Measurements from ENCODE around the gene HMGCS2.

The HMGCS2 gene

GRCh38 chr1:119738100-119738720 lies 30.5 kb downstream of the HMGCS2 start:
- Mint-ChIP-seq H3K4me3 (no peak overlapping the region), H3K36me3 (peaks cover 6 to 15% of the 10 kb centered on the region in 2 donors), H3K4me1 (peaks cover 0 to 4% of the 10 kb centered on the region in 2 donors), H3K27ac (no peak overlapping the region), H3K9me3 (no peaks in the 10 kb centered on the region), H3K27me3 (no peaks in the 10 kb centered on the region)
- no peak for ATAC-seq (replicated peaks)
- DNase-seq = no peak

GRCh38 chr1:119737040-119737682 lies 31.5 kb downstream of the HMGCS2 start:
- H3K4me3 Mint-ChIP-seq = no peak overlapping the region
- DNase-seq (no peak), ATAC-seq (replicated peaks) (no peak)
- peaks cover 0 to 4% of the 10 kb centered on the region in 2 donors for H3K4me1 Mint-ChIP-seq
- H3K9me3 Mint-ChIP-seq = no peaks in the 10 kb centered on the region
- H3K27ac Mint-ChIP-seq = no peak overlapping the region
- H3K27me3 Mint-ChIP-seq = no peaks in the 10 kb centered on the region
- H3K36me3 Mint-ChIP-seq = peaks cover 4 to 15% of the 10 kb centered on the region in 2 donors

GRCh38 chr1:119736649-119737039 lies 32.1 kb downstream of the HMGCS2 start:
- no peak overlapping the region for H3K4me3 Mint-ChIP-seq
- peaks cover 0 to 4% of the 10 kb centered on the region in 2 donors for H3K4me1 Mint-ChIP-seq
- no peak for DNase-seq
- no peaks in the 10 kb centered on the region for H3K27me3 Mint-ChIP-seq
- no peaks in the 10 kb centered on the region for H3K9me3 Mint-ChIP-seq
- H3K36me3 Mint-ChIP-seq = peaks cover 4 to 15% of the 10 kb centered on the region in 2 donors
- no peak overlapping the region for H3K27ac Mint-ChIP-seq
- ATAC-seq (replicated peaks) = no peak

- Mint-ChIP-seq H3K9me3 (no peaks in the 10 kb centered on the region), H3K4me3 (no peak overlapping the region), H3K36me3 (peaks cover 6 to 15% of the 10 kb centered on the region in 2 donors), H3K27ac (no peak overlapping the region), H3K27me3 (no peaks in the 10 kb centered on the region), H3K4me1 (peaks cover 0 to 4% of the 10 kb centered on the region in 2 donors)
- DNase-seq = no peak
- no peak for ATAC-seq (replicated peaks)
These were observed 33.5 kb downstream of the HMGCS2 start for GRCh38 chr1:119735217-119735616.

GRCh38 chr1:119733754-119734153 lies 35.0 kb downstream of the HMGCS2 start:
- H3K36me3 Mint-ChIP-seq = peaks cover 9 to 18% of the 10 kb centered on the region in 2 donors

GRCh38 chr1:119732465-119733168 lies 36.1 kb downstream of the HMGCS2 start:
- DNase-seq (no peak), ATAC-seq (replicated peaks) (no peak)
- Mint-ChIP-seq H3K36me3 (peaks cover 9 to 18% of the 10 kb centered on the region in 2 donors), H3K9me3 (no peaks in the 10 kb centered on the region), H3K27me3 (no peaks in the 10 kb centered on the region), H3K27ac (no peak overlapping the region), H3K4me1 (peaks cover 6 to 9% of the 10 kb centered on the region in 2 donors), H3K4me3 (no peak overlapping the region)

More at GRCh38 chr1:119733754-119734153, 35.0 kb downstream of the HMGCS2 start:
- no peaks in the 10 kb centered on the region for H3K27me3 Mint-ChIP-seq
- H3K9me3 Mint-ChIP-seq = no peaks in the 10 kb centered on the region
- H3K4me3 Mint-ChIP-seq = no peak overlapping the region
- ATAC-seq (replicated peaks) (no peak), DNase-seq (no peak)
- peaks cover 0 to 4% of the 10 kb centered on the region in 2 donors for H3K4me1 Mint-ChIP-seq
- H3K27ac Mint-ChIP-seq = no peak overlapping the region

GRCh38 chr1:119731741-119732430 lies 36.8 kb downstream of the HMGCS2 start:
- DNase-seq (no peak), ATAC-seq (replicated peaks) (no peak)
- Mint-ChIP-seq H3K36me3 (peaks cover 13 to 24% of the 10 kb centered on the region in 2 donors), H3K4me3 (no peak overlapping the region), H3K4me1 (peaks cover 6 to 12% of the 10 kb centered on the region in 2 donors), H3K27me3 (no peaks in the 10 kb centered on the region), H3K27ac (no peak overlapping the region), H3K9me3 (no peaks in the 10 kb centered on the region)

- no peaks in the 10 kb centered on the region for H3K27me3 Mint-ChIP-seq
- no peak overlapping the region for H3K4me3 Mint-ChIP-seq
- H3K9me3 Mint-ChIP-seq = no peaks in the 10 kb centered on the region
- peaks cover 6 to 12% of the 10 kb centered on the region in 2 donors for H3K4me1 Mint-ChIP-seq
- peaks cover 13 to 21% of the 10 kb centered on the region in 2 donors for H3K36me3 Mint-ChIP-seq
- no peak overlapping the region for H3K27ac Mint-ChIP-seq
- DNase-seq (no peak), ATAC-seq (replicated peaks) (no peak)
These were observed 37.6 kb downstream of the HMGCS2 start for GRCh38 chr1:119731060-119731459.

- no peak overlapping the region for H3K4me3 Mint-ChIP-seq
- no peaks in the 10 kb centered on the region for H3K9me3 Mint-ChIP-seq
- H3K27me3 Mint-ChIP-seq = no peaks in the 10 kb centered on the region
- peaks cover 9 to 10% of the 10 kb centered on the region in 2 donors for H3K36me3 Mint-ChIP-seq
- DNase-seq (no peak), ATAC-seq (replicated peaks) (no peak)
- H3K27ac Mint-ChIP-seq = no peak overlapping the region
- peaks cover 6 to 12% of the 10 kb centered on the region in 2 donors for H3K4me1 Mint-ChIP-seq
These were observed 39.7 kb downstream of the HMGCS2 start for GRCh38 chr1:119729044-119729443.

- H3K4me3 Mint-ChIP-seq = no peak overlapping the region
- H3K36me3 Mint-ChIP-seq = peaks cover 9 to 10% of the 10 kb centered on the region in 2 donors
- H3K27ac Mint-ChIP-seq = no peak overlapping the region
- ATAC-seq (replicated peaks) (peak; percentile 58 to 75), DNase-seq (no peak)
- no peaks in the 10 kb centered on the region for H3K27me3 Mint-ChIP-seq
- no peaks in the 10 kb centered on the region for H3K9me3 Mint-ChIP-seq
- H3K4me1 Mint-ChIP-seq = peaks cover 6 to 12% of the 10 kb centered on the region in 2 donors
These were observed 40.7 kb downstream of the HMGCS2 start for GRCh38 chr1:119727991-119728390.

- no peak overlapping the region for H3K27ac Mint-ChIP-seq
- no peak overlapping the region for H3K4me3 Mint-ChIP-seq
- peaks cover 8 to 10% of the 10 kb centered on the region in 2 donors for H3K36me3 Mint-ChIP-seq
- peaks cover 6 to 12% of the 10 kb centered on the region in 2 donors for H3K4me1 Mint-ChIP-seq
- no peak for ATAC-seq (replicated peaks)
- no peaks in the 10 kb centered on the region for H3K27me3 Mint-ChIP-seq
- H3K9me3 Mint-ChIP-seq = no peaks in the 10 kb centered on the region
- DNase-seq = no peak
These were observed 43.1 kb downstream of the HMGCS2 start for GRCh38 chr1:119725626-119726025.

- H3K4me1 Mint-ChIP-seq = peaks cover 6 to 12% of the 10 kb centered on the region in 2 donors
- peaks cover 4 to 7% of the 10 kb centered on the region in 2 donors for H3K36me3 Mint-ChIP-seq
- no peak overlapping the region for H3K27ac Mint-ChIP-seq
- H3K4me3 Mint-ChIP-seq = no peak overlapping the region
- H3K27me3 Mint-ChIP-seq = no peaks in the 10 kb centered on the region
- ATAC-seq (replicated peaks) (no peak), DNase-seq (no peak)
- H3K9me3 Mint-ChIP-seq = no peaks in the 10 kb centered on the region
These were observed 44.0 kb downstream of the HMGCS2 start for GRCh38 chr1:119724611-119725218.

GRCh38 chr1:119721896-119722295 lies 46.8 kb downstream of the HMGCS2 start:
- no peak overlapping the region for H3K4me3 Mint-ChIP-seq
- no peak for DNase-seq
- no peaks in the 10 kb centered on the region for H3K4me1 Mint-ChIP-seq
- no peak overlapping the region for H3K27ac Mint-ChIP-seq
- H3K36me3 Mint-ChIP-seq = peaks cover 0 to under 1% of the 10 kb centered on the region in 2 donors
- ATAC-seq (replicated peaks) = no peak
- no peaks in the 10 kb centered on the region for H3K9me3 Mint-ChIP-seq
- no peaks in the 10 kb centered on the region for H3K27me3 Mint-ChIP-seq

- DNase-seq (no peak), ATAC-seq (replicated peaks) (no peak)
- no peak overlapping the region for H3K4me3 Mint-ChIP-seq
- H3K27ac Mint-ChIP-seq = no peak overlapping the region
- H3K9me3 Mint-ChIP-seq = no peaks in the 10 kb centered on the region
- no peaks in the 10 kb centered on the region for H3K36me3 Mint-ChIP-seq
- no peaks in the 10 kb centered on the region for H3K4me1 Mint-ChIP-seq
- no peaks in the 10 kb centered on the region for H3K27me3 Mint-ChIP-seq
These were observed 47.8 kb downstream of the HMGCS2 start for GRCh38 chr1:119720866-119721440.

All from stimulated activated naive B cell treated with anti-CD40 and anti-IgM and Interleukin-4, amounts not matched to agents 10 μg/mL and 1 μg/mL and 100 μg/mL, for 72 hours (primary cell).